A549 (cell line): ENCODE results near the gene GSS. TPM values are rescaled to one million over a fixed set of nuclear protein-coding genes. Genes with fewer than 3 reads are reported as not detected.

Experiments used
- ATAC-seq, 2 experiments: fragments of 200-7000 bp in 1 of 2; fragments of >200 bp in 1 of 2; cut with Nextera tagmentation in 1 of 2; cut with Tn5 transposase in 1 of 2; 3 replicates each; pipeline versions ENCODE4 v1.8.0 to v1.9.1; 2018 to 2020; ENCODE audit warnings: mild to moderate bottlenecking in 1 of 2, moderate library complexity in 1 of 2
- CTCF ChIA-PET: fragments of 300-600 bp; sonication (Branson Sonifier 250); formaldehyde crosslinking; extraction: SDS; loops from one replicate; lab custom pipeline; 2021; ENCODE audit warnings: antibody characterized with exemption, inconsistent platforms; lab: Yijun Ruan, JAX
- POLR2A ChIA-PET: fragments of 350-600 bp; formaldehyde crosslinking; extraction: SDS; loops from one replicate; lab custom pipeline; 2021; ENCODE audit warnings: antibody characterized with exemption, inconsistent platforms; lab: Yijun Ruan, JAX
- DNase-seq, 2 experiments: peaks; one replicate each; pipeline versions ENCODE4 v3.0.0 to v3.0.0-alpha.2; 2011 to 2016; ENCODE audit warnings: low read depth in 1 of 2, low spot score in 1 of 2
- FAIRE-seq: peaks from 2 replicates; lab custom pipeline; 2011; peaks lifted over from hg19 to GRCh38; lab: Jason Lieb, UNC
- H3K27ac ChIP-seq, 2 experiments: fragments of >200 bp; sonication (Bioruptor Twin); formaldehyde crosslinking; 3 replicates each; pipeline ENCODE4 v1.5.1; 2016 to 2017
- H3K4me1 ChIP-seq: fragments of >200 bp; sonication (Bioruptor Twin); formaldehyde crosslinking; 3 replicates; pipeline ENCODE4 v1.6.1; 2016
- H3K4me2 ChIP-seq: fragments of >200 bp; sonication (Bioruptor Twin); formaldehyde crosslinking; 3 replicates; pipeline ENCODE4 v1.6.1; 2016
- H3K4me3 ChIP-seq: fragments of >200 bp; sonication (Bioruptor Twin); formaldehyde crosslinking; 3 replicates; pipeline ENCODE4 v1.5.1; 2016
- H3K9me3 ChIP-seq: fragments of >200 bp; sonication (Bioruptor Twin); formaldehyde crosslinking; 3 replicates; pipeline ENCODE4 v1.6.1; 2016
- CBX2 ChIP-seq: fragments of 200-600 bp; sonication (generic); IDR thresholded peaks from 2 replicates; pipeline ENCODE4 v1.6.1; 2016; ENCODE audit warnings: low read depth, mild to moderate bottlenecking, borderline replicate concordance
- CEBPB ChIP-seq, 2 experiments: fragments of >200 bp in 1 of 2; sonication (Bioruptor Twin) in 1 of 2; formaldehyde crosslinking in 1 of 2; IDR thresholded peaks; 2 replicates each; pipeline ENCODE4 v1.6.1; 2012 to 2016
- CHD2 ChIP-seq: fragments of 150-350 bp; IDR thresholded peaks from 2 replicates; pipeline ENCODE4 v1.6.1; 2014; ENCODE audit warnings: low read length; ENCODE audit not compliant: partially characterized antibody
- CHD4 ChIP-seq: fragments of 200-600 bp; sonication (generic); IDR thresholded peaks from 2 replicates; pipeline ENCODE4 v1.6.1; 2016; ENCODE audit warnings: antibody characterized with exemption, mild to moderate bottlenecking, borderline replicate concordance
- EHF ChIP-seq: fragments of 250-450 bp; sonication (Bioruptor Pico); IDR thresholded peaks from 2 replicates; pipeline ENCODE4 v1.5.0; 2020; ENCODE audit warnings: mild to moderate bottlenecking
- ESRRA ChIP-seq: fragments of 150-350 bp; IDR thresholded peaks from 2 replicates; pipeline ENCODE4 v1.6.1; 2014; ENCODE audit warnings: mild to moderate bottlenecking, low read length, borderline replicate concordance
- FOXS1 ChIP-seq: fragments of 250-450 bp; sonication (Bioruptor Pico); IDR thresholded peaks from 2 replicates; pipeline ENCODE4 v1.5.0; 2020; ENCODE audit warnings: mild to moderate bottlenecking, moderate library complexity
- GATA3 ChIP-seq: IDR thresholded peaks from 2 replicates; pipeline ENCODE4 v1.6.1; 2012; ENCODE audit warnings: borderline replicate concordance
- HOXA7 ChIP-seq: fragments of 250-450 bp; sonication (Bioruptor Pico); IDR thresholded peaks from 2 replicates; pipeline ENCODE4 v1.5.0; 2020; ENCODE audit warnings: mild to moderate bottlenecking, moderate library complexity
- HOXB13 ChIP-seq: fragments of 250-450 bp; sonication (Bioruptor Pico); IDR thresholded peaks from 2 replicates; pipeline ENCODE4 v1.5.0; 2020; ENCODE audit warnings: low read depth, mild to moderate bottlenecking, moderate library complexity
- HOXB5 ChIP-seq: fragments of 250-450 bp; sonication (Bioruptor Pico); IDR thresholded peaks from 2 replicates; pipeline ENCODE4 v1.5.0; 2020; ENCODE audit warnings: mild to moderate bottlenecking, moderate library complexity
- KDM5A ChIP-seq: fragments of 200-600 bp; sonication (generic); IDR thresholded peaks from 2 replicates; pipeline ENCODE4 v1.6.1; 2016; ENCODE audit warnings: antibody characterized with exemption, mild to moderate bottlenecking
- MAFK ChIP-seq: fragments of 450-650 bp; IDR thresholded peaks from 2 replicates; pipeline ENCODE4 v1.6.1; 2014; ENCODE audit not compliant: partially characterized antibody
- MAZ ChIP-seq: fragments of 150-350 bp; IDR thresholded peaks from 2 replicates; pipeline ENCODE4 v1.6.1; 2014; ENCODE audit warnings: antibody characterized with exemption, low read depth, low read length, borderline replicate concordance
- MYC ChIP-seq: IDR thresholded peaks from 2 replicates; pipeline ENCODE4 v1.6.1; 2012; ENCODE audit warnings: mild to moderate bottlenecking, inconsistent platforms, low read length, improper control_type of control experiment, borderline replicate concordance
- NFE2L2 ChIP-seq: fragments of 150-350 bp; conservative IDR thresholded peaks from 2 replicates; pipeline ENCODE4 v1.6.1; 2014; ENCODE audit warnings: low read length
- NPAS2 ChIP-seq: fragments of 250-450 bp; sonication (Bioruptor Pico); IDR thresholded peaks from 2 replicates; pipeline ENCODE4 v1.8.0; 2022; ENCODE audit warnings: mild to moderate bottlenecking, moderate library complexity, borderline replicate concordance
- POLR2A ChIP-seq: IDR thresholded peaks from 2 replicates; pipeline ENCODE4 v1.6.1; 2012; ENCODE audit warnings: mild to moderate bottlenecking, low read length
- POLR2AphosphoS2 ChIP-seq: conservative IDR thresholded peaks from 2 replicates; pipeline ENCODE4 v1.6.1; 2012; ENCODE audit warnings: low read length, improper control_type of control experiment, inconsistent platforms
- RCOR1 ChIP-seq: fragments of 150-350 bp; IDR thresholded peaks from 2 replicates; pipeline ENCODE4 v1.6.1; 2014; ENCODE audit warnings: antibody characterized with exemption, low read length, low read depth
- REST ChIP-seq: fragments of 200-600 bp; sonication (generic); IDR thresholded peaks from 2 replicates; pipeline ENCODE4 v1.6.1; 2016; ENCODE audit warnings: antibody characterized with exemption, mild to moderate bottlenecking, moderate library complexity
- RNF2 ChIP-seq: fragments of 200-600 bp; sonication (generic); IDR thresholded peaks from 2 replicates; pipeline ENCODE4 v1.6.1; 2016; ENCODE audit warnings: low read depth, mild to moderate bottlenecking, antibody characterized with exemption, moderate library complexity, borderline replicate concordance
- SREBF2 ChIP-seq: fragments of 450-650 bp; IDR thresholded peaks from 2 replicates; pipeline ENCODE4 v1.6.1; 2014; ENCODE audit warnings: mild to moderate bottlenecking, moderate library complexity
- TP53 ChIP-seq: fragments of 250-450 bp; sonication (Bioruptor Pico); IDR thresholded peaks from 2 replicates; pipeline ENCODE4 v1.5.0; 2021; ENCODE audit warnings: mild to moderate bottlenecking, moderate library complexity
- WGBS: methylation state at CpG from one replicate; pipeline ENCODE4 v1.1.6; 2017; ENCODE audit errors: missing lambda C conversion rate; 5-methylcytosine and 5-hydroxymethylcytosine counted together
- polyA plus RNA-seq, 4 experiments: library from polyadenylated mRNA; depleted of rRNA in 3 of 4; stranded (reverse); fragments of >200 nt; fragmentation: RNase III in 1 of 4; extraction: RNeasy Plus Mini Kit Qiagen cat#74134 plus additional on column Dnase treatment in 1 of 4; gene quantifications; 2 replicates in 3 of 4; 3 replicates in 1 of 4; pipeline ENCODE4 v1.2.3, GENCODE V29; 2011 to 2017
- TF ChIP-seq, protein P1 (sequence below): fragments of 250-450 bp; sonication (Bioruptor Pico); IDR thresholded peaks from 2 replicates; pipeline ENCODE4 v1.5.0; 2020; ENCODE audit warnings: low read depth, mild to moderate bottlenecking, moderate library complexity
- TF ChIP-seq, protein P2 (sequence below): fragments of 450-650 bp; IDR thresholded peaks from 2 replicates; pipeline ENCODE4 v1.6.1; 2014; ENCODE audit warnings: antibody characterized with exemption
- TF ChIP-seq, protein P3 (sequence below): fragments of >200 bp; sonication (Bioruptor Twin); formaldehyde crosslinking; IDR thresholded peaks from 2 replicates; pipeline ENCODE4 v1.6.1; 2016

Gene GSS
- polyA plus RNA-seq, 2 of the 4 experiments (the other 2 are of a cell fraction): 57.1 to 92.4 TPM

- TF ChIP-seq REST (no peak), NPAS2 (CRISPR knock-in tag) (no peak), CBX2 (no peak), RNF2 (no peak), CHD4 (no peak), SREBF2 (no peak)
- TF ChIP-seq, protein P1, sequence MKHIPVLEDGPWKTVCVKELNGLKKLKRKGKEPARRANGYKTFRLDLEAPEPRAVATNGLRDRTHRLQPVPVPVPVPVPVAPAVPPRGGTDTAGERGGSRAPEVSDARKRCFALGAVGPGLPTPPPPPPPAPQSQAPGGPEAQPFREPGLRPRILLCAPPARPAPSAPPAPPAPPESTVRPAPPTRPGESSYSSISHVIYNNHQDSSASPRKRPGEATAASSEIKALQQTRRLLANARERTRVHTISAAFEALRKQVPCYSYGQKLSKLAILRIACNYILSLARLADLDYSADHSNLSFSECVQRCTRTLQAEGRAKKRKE: no peak
Observed at GRCh38 chr20:34896086-34896621, 59.5 kb downstream of the GSS start (continued).

DNA sequence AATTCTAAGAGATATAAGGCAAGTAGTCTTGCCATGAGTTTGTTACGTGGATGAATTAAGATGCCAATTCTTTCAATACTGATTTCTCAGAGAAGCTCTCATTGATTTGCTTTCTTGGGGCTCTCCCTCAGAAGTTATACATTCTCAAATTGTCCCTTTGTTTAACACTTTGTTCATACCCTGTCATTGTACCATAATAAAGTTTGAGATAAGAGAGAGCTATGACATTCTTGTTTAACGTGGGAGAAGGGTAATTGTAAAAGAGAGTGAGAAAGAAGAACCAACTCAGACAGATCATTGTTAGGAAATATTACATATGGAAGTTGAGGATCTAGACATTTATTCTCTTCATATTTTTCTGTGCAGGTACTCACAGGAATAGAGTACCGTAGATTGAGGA is 60.1 kb downstream of the GSS start:
- Histone ChIP-seq H3K4me3 (no peak overlapping the region), H3K9me3 (no peaks in the 10 kb centered on the region), H3K4me1 (peaks cover 16% of the 10 kb centered on the region; the same call in 2 of the 3 replicates), H3K27ac (no peak overlapping the region), H3K4me2 (no peak overlapping the region)
- TF ChIP-seq MAFK (no peak), MAZ (no peak), POLR2AphosphoS2 (no peak), CEBPB (IDR thresholded peaks at IDR 0.05) (no peak), ESRRA (no peak), TP53 (CRISPR knock-in tag) (no peak), NFE2L2 (no peak), KDM5A (no peak), FOXS1 (no peak), HOXB13 (no peak)
- TF ChIP-seq, protein P2, sequence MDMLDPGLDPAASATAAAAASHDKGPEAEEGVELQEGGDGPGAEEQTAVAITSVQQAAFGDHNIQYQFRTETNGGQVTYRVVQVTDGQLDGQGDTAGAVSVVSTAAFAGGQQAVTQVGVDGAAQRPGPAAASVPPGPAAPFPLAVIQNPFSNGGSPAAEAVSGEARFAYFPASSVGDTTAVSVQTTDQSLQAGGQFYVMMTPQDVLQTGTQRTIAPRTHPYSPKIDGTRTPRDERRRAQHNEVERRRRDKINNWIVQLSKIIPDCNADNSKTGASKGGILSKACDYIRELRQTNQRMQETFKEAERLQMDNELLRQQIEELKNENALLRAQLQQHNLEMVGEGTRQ: no peak
- WGBS: 88% methylated on average over 3 of the region's 3 CpGs
- FAIRE-seq: no peak
- ATAC-seq: no peak
- ChIA-PET POLR2A (no interaction called here), CTCF (interaction anchor here (0.5 to 1.5 kb wide), 4 partner anchors 15 to 1577 kb away, joined by 3 to 5 read pairs (median 4); no protein-coding TSS in a partner anchor)
- DNase-seq: no peak

DNA sequence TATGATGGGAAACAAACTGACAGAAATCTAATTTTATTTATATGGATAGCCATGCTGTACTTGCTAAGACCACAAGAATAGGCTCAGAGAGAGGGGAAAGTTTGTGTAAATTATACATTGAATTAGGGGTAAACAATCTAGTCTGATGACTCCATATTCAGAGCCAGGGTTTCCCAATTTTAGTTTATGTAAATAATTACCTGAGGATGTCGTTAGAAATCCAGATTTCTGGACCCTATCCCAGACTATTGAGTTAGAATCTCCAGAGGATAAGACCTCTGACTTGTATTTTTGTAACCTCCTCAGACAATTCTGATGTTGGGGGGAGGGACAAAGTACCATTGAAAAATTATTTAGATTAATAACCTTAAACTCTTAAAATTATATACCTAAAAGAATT is 60.9 kb downstream of the GSS start:
- DNase-seq (no peak), FAIRE-seq (no peak), ATAC-seq (no peak)
- Histone ChIP-seq H3K27ac (no peak overlapping the region), H3K4me1 (peaks cover 14% of the 10 kb centered on the region; the same call in 2 of the 3 replicates), H3K4me3 (no peak overlapping the region), H3K4me2 (no peak overlapping the region), H3K9me3 (no peaks in the 10 kb centered on the region)
- no peak for TF ChIP-seq HOXA7 (CRISPR knock-in tag)
- TF ChIP-seq REST: no peak
- no peak for TF ChIP-seq MYC
- TF ChIP-seq RCOR1: no peak
- TF ChIP-seq, protein P3, sequence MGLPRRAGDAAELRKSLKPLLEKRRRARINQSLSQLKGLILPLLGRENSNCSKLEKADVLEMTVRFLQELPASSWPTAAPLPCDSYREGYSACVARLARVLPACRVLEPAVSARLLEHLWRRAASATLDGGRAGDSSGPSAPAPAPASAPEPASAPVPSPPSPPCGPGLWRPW: no peak
- no peak for TF ChIP-seq POLR2A
- TF ChIP-seq HOXB5 (CRISPR knock-in tag): no peak
- no peak for TF ChIP-seq NFE2L2
- TF ChIP-seq GATA3: no peak
- TF ChIP-seq CHD2: no peak
- no peak for TF ChIP-seq EHF (CRISPR knock-in tag)
- ChIA-PET POLR2A (no interaction called here), CTCF (interaction anchor here (0.6 to 1.2 kb wide), 2 partner anchors 18 to 166 kb away, joined by 3 read pairs; partner anchors contain the start of gene ACSS2)
- WGBS: 23% methylated on average over 1 of the region's 1 CpG
